Measurements from ENCODE around the gene SLC9A3.

Gene SLC9A3

DNA sequence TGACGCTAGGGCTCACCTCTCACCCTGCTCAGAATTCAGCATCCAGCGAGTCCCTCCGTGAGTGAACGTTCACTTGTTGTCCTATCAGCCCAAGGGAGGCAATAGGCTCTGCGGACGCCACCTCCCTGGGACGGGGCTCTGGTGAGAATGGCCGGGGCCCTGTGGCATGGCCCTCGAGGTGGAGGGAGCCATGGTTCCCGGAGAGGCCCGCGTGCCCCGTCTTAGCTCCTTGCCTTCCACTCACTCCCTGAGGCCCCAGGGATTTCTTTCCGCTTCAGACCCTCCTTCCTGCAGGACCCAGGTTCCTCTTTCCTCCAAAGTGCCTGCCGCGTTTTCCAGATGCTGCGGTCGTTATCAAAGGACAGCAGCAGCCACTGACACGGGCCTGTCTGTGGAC lies 59.8 kb downstream of the SLC9A3 start:
- in situ Hi-C loops (cut with MboI; ENCODE audit: low sequenced_read_pairs), result no loop called here

DNA sequence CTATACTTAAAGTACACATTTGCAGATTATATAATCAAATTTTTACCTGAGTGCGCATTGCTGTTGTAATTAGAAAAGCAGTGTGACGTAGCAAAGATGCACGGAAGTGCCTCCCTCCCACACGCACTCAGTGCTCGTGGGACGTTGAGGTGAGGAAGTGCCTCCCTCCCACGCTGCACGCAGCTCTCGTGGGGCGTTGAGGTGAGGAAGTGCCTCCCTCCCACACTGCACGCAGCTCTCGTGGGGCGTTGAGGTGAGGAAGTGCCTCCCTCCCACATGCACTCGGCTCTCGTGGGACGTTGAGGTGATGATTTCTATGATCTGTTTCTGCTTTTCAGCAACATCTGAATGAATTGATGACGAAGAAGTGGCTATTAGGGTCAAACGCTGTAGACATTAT lies 60.3 kb downstream of the SLC9A3 start:
- in situ Hi-C loops (cut with MboI; ENCODE audit: low sequenced_read_pairs), result no loop called here

GRCh38 chr5:463301-463700 lies 60.9 kb downstream of the SLC9A3 start:
- in situ Hi-C loops (cut with MboI; ENCODE audit: low sequenced_read_pairs), result no loop called here

DNA sequence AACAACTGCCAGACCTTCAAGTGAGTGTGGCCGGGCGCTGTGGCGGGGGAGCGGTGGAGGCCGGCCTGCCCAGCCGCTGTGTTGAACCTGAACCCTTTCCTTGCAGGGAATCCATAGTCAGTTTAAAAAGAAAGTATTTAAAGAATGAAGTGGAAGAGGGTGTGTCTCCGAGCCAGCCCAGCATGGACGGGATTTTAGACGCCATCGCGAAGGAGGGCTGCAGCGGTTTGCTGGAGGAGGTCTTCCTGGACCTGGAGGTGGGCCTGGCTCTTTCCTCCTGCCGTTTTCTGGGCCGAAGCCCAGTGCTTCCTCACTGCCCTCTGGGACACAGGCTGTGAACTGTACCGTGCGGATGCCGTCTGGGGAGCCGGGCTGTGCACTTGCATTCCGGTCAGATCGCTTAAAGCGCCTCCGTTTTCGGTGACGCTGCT lies 62.2 kb downstream of the SLC9A3 start:
- in situ Hi-C loops (cut with MboI; ENCODE audit: low sequenced_read_pairs), result no loop called here

- in situ Hi-C loops (cut with MboI; ENCODE audit: low sequenced_read_pairs), result no loop called here
Observed at GRCh38 chr5:460273-460625, 64.0 kb downstream of the SLC9A3 start.

DNA sequence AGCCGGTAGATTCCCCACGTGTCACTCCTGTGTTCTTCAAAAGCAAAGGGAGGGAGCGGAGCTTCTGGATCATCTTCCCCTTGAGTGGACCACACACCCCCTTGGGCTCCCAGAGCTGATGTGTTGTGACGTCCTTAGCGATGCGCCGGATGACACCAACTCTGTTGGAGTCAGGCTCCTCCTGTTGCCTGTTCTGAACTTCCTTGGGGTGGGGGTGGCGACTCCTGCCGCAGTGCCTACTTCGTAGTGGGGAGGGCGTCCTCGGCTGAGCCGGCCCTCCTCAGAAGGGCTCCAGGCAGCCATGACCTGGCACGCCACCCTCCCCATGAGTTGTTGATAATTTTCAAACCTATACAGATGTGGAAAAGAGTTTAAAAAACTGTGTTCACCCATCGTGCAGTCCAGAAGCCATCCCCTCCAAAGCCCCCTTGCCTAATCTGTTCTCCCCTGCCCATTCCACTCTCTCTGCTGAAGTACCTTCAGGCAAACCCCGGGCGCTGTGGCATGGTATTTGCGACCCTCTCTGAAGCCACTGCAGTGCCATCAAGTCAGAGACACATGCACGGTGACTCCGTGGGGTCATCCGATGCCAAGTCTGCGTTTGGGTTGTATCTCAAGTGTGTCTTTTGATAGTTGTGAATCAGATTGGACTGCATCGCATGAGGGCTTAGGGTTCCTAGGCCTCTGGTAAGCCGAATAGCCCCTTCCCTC lies 64.5 kb downstream of the SLC9A3 start:
- in situ Hi-C loops (cut with MboI; ENCODE audit: low sequenced_read_pairs), result no loop called here

GRCh38 chr5:458547-459353 lies 65.5 kb downstream of the SLC9A3 start:
- in situ Hi-C loops (cut with MboI; ENCODE audit: low sequenced_read_pairs), result no loop called here

DNA sequence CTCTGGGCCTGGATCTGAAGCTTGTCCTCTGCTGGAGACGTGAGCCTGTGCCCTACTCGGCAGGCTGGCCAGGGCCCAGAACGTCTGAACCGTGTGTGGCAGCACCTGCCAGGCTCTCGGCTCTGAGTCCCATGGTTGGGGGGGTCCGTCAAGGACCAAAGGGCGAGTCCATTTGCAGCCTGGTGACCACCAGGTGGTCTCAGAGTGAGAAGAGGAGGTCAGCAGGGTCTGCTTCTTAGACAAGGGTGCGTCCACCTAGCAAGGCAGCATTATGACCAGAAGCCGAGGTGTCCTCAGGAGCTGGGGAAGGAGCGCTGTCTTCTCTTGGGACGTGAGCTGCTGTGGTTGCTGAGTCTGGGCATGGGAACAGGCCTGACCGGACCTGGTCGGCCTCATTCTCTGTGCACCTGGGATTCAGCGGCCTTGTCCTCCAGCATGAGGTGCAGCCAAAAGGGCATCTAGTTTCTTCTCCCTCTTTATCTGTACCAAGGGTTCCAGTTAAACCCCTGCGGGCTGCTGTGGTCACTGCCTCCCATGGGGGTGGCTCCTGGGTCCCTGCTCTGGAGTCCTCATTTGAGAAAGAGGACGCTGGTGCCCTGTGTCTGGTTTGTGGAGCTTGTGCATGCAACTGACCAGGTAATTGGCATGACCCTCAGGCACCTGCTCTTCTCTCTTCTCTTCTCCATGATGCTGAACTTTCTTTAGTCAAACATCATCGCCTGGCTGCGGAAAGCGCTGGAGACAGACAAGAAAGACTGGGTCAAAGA lies 66.9 kb downstream of the SLC9A3 start:
- in situ Hi-C loops (cut with MboI; ENCODE audit: low sequenced_read_pairs), result no loop called here

DNA sequence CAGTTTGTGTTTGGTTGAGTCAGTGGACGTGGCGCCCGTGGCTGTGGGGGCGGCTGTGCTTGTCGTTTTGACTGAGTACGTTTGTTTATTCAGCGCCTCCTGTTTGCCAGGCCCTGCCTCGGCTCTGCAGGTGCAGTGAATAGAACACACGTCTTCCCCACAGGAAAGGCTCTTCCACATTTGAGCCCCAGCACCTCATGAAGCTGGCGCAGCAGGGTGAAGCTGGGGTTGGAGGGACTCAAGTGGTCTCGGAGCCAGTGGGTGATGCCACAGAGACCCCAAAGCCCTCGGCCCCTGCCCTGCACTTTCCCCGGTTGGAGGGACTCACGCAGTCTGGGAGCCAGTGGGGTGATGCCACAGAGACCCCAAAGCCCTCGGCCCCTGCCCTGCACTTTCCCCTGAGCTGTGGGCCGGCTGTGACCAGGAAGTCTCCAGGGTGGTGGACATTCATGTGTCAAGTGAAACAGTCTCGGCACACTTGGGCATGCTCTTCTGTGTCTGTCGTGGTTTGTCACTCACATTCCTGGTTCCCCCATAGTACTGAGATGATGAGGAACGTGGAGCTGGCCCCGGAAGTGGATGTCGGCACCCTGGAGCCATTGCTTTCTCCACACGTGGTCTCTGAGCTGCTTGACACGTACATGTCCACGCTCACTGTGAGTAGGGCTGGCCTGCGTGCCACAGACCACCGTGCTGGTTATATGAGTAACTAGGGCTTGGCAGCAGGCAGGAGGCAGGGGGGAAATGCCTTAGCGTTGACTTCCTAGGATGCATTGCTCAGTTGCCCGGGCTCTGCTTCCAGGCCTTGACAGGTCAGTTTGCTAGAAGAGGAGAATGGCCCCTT lies 67.7 kb downstream of the SLC9A3 start:
- in situ Hi-C loops (cut with MboI; ENCODE audit: low sequenced_read_pairs), result no loop called here

DNA sequence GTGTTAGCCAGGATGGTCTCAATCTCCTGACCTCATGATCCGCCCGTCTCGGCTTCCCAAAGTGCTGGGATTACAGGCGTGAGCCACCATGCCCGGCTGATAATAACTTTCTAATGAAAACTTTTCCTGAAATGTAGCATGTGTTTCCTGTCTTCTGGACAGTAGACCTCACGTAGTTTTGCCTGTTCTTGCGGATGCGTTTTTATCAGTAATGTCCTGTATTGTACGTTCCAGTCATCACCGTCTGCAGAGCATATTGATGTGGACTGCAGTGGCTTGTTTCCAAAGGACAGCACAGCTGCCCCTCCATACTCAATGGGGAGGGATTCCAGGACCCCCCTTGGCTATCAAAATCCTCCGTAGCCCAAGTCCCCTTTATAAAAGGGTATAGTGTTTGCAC lies 68.4 kb downstream of the SLC9A3 start:
- in situ Hi-C loops (cut with MboI; ENCODE audit: low sequenced_read_pairs), result no loop called here

GRCh38 chr5:454936-455335 lies 69.3 kb downstream of the SLC9A3 start:
- in situ Hi-C loops (cut with MboI; ENCODE audit: low sequenced_read_pairs), result no loop called here

GRCh38 chr5:453725-454481 lies 70.3 kb downstream of the SLC9A3 start:
- in situ Hi-C loops (cut with MboI; ENCODE audit: low sequenced_read_pairs), result no loop called here

DNA sequence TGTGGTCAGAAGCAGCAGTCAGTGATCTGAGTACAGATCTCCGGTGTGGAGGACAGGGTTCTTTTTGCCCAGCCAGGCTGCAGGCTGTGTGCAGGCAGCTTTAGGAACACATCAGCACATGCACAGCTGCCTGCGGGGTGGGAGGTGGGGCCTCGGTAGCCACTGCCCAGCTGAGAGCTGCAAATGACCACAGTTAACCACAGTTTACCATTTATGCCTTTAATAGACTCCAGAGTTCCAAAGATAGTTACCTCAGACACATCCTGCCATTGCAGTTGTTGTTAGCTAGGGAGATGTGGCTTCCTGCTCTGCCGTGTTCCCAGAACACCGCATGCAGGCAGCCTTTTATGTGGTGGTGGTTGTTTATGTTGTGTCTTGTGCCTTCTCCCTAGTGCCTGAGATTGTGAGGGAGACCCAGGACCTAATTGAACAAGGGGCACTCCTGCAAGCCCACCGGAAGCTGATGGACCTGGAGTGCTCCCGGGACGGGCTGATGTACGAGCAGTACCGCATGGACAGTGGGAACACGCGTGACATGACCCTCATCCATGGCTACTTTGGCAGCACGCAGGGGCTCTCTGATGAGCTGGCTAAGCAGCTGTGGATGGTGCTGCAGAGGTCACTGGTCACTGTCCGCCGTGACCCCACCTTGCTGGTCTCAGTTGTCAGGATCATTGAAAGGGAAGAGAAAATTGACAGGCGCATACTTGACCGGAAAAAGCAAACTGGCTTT lies 71.1 kb downstream of the SLC9A3 start:
- in situ Hi-C loops (cut with MboI; ENCODE audit: low sequenced_read_pairs), result no loop called here

GRCh38 chr5:451587-452458 lies 72.4 kb downstream of the SLC9A3 start:
- in situ Hi-C loops (cut with MboI; ENCODE audit: low sequenced_read_pairs), result no loop called here

GRCh38 chr5:449151-449550 lies 75.1 kb downstream of the SLC9A3 start:
- in situ Hi-C loops (cut with MboI; ENCODE audit: low sequenced_read_pairs), result no loop called here

DNA sequence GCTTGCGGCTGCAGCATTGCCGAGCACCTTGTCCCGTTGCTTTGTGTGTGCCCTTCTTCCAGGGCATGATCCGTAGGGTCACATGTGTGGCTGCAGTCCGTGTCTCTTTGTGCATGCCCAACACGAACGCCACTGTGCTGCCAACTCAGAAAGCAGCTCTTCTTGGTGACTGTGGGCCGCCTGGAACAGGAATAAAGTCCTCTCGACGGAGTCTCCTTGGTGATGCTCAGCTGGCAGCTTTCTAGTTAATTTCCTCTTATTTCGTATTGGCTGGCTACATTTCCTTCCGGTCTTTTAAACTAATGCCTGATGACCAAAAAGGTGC lies 75.5 kb downstream of the SLC9A3 start:
- in situ Hi-C loops (cut with MboI; ENCODE audit: low sequenced_read_pairs), result no loop called here

GRCh38 chr5:448061-448765 lies 76.0 kb downstream of the SLC9A3 start:
- in situ Hi-C loops (cut with MboI; ENCODE audit: low sequenced_read_pairs), result no loop called here

- in situ Hi-C loops (cut with MboI; ENCODE audit: low sequenced_read_pairs), result no loop called here
Observed at GRCh38 chr5:447501-447900, 76.7 kb downstream of the SLC9A3 start.

Measured in HL-60/S4 treated with phorbol 12-myristate 13-acetate at 8.2 ng/mL for 4 days and 3 days (cell line).